Loucy (cell line): Measurements from ENCODE around the gene COL5A1.

Source experiments
- H2AFZ ChIP-seq: fragments of 200-600 bp; sonication (generic); 2 replicates; pipeline ENCODE4 v1.6.0; 2016; ENCODE audit warnings: antibody characterized with exemption, mild to moderate bottlenecking, low read length, moderate library complexity
- H3F3A ChIP-seq: fragments of 200-600 bp; 2 replicates; pipeline ENCODE4 v1.6.0; 2016; ENCODE audit warnings: antibody characterized with exemption, low read depth, mild to moderate bottlenecking
- H3K27me3 ChIP-seq: fragments of 200-600 bp; sonication (generic); 2 replicates; pipeline ENCODE4 v1.6.1; 2014; ENCODE audit warnings: low read length, mild to moderate bottlenecking; ENCODE audit not compliant: insufficient read depth, poor library complexity, severe bottlenecking
- H3K36me3 ChIP-seq: fragments of 200-600 bp; sonication (generic); 2 replicates; pipeline ENCODE4 v1.6.1; 2016; ENCODE audit warnings: low read length; ENCODE audit not compliant: insufficient read depth
- H3K4me1 ChIP-seq: fragments of 200-600 bp; sonication (generic); 2 replicates; pipeline ENCODE4 v1.5.1; 2014; ENCODE audit warnings: low read length, mild to moderate bottlenecking; ENCODE audit not compliant: insufficient read depth, poor library complexity, severe bottlenecking
- H3K4me2 ChIP-seq: fragments of 200-600 bp; sonication (generic); 2 replicates; pipeline ENCODE4 v1.6.0; 2014; ENCODE audit warnings: antibody characterized with exemption, low read length, low read depth, mild to moderate bottlenecking; ENCODE audit not compliant: poor library complexity, severe bottlenecking
- H3K4me3 ChIP-seq: fragments of 200-600 bp; sonication (generic); 2 replicates; pipeline ENCODE4 v1.5.1; 2014; ENCODE audit warnings: low read length, mild to moderate bottlenecking, mixed read lengths; ENCODE audit not compliant: poor library complexity, severe bottlenecking
- H3K79me2 ChIP-seq: fragments of 200-600 bp; sonication (generic); 2 replicates; pipeline ENCODE4 v1.6.1; 2014; ENCODE audit warnings: low read length; ENCODE audit not compliant: insufficient read depth
- H3K9ac ChIP-seq: fragments of 200-600 bp; sonication (generic); 2 replicates; pipeline ENCODE4 v1.6.0; 2014; ENCODE audit warnings: mild to moderate bottlenecking, low read depth, low read length, moderate library complexity; ENCODE audit not compliant: poor library complexity, severe bottlenecking
- H3K9me2 ChIP-seq: fragments of 200-600 bp; sonication (generic); replicated peaks from 2 replicates; pipeline ENCODE4 v1.6.1; 2016; ENCODE audit warnings: low read depth, low read length, mixed read lengths
- H3K9me3 ChIP-seq: fragments of 200-600 bp; sonication (generic); 2 replicates; pipeline ENCODE4 v1.6.1; 2014; ENCODE audit warnings: mild to moderate bottlenecking, antibody characterized with exemption, low read length, low read depth; ENCODE audit not compliant: insufficient read depth
- H4K20me1 ChIP-seq: fragments of 200-600 bp; sonication (generic); 2 replicates; pipeline ENCODE4 v1.6.0; 2014; ENCODE audit warnings: antibody characterized with exemption, low read length, mild to moderate bottlenecking; ENCODE audit not compliant: insufficient read depth, poor library complexity, severe bottlenecking
- EZH2phosphoT487 ChIP-seq: fragments of 200-600 bp; IDR thresholded peaks from 2 replicates; pipeline ENCODE4 v1.6.1; 2018; ENCODE audit warnings: antibody characterized with exemption, mild to moderate bottlenecking, moderate library complexity, borderline replicate concordance
- TF ChIP-seq, protein P1 (sequence below): fragments of 200-600 bp; sonication (generic); conservative IDR thresholded peaks from 2 replicates; pipeline ENCODE4 v1.5.1; 2014; ENCODE audit warnings: mild to moderate bottlenecking, antibody characterized with exemption, low read length

COL5A1 gene

GRCh38 chr9:134723037-134723436 is 81.4 kb downstream of the COL5A1 start:
- no peak for TF ChIP-seq EZH2phosphoT487
- TF ChIP-seq, protein P1, sequence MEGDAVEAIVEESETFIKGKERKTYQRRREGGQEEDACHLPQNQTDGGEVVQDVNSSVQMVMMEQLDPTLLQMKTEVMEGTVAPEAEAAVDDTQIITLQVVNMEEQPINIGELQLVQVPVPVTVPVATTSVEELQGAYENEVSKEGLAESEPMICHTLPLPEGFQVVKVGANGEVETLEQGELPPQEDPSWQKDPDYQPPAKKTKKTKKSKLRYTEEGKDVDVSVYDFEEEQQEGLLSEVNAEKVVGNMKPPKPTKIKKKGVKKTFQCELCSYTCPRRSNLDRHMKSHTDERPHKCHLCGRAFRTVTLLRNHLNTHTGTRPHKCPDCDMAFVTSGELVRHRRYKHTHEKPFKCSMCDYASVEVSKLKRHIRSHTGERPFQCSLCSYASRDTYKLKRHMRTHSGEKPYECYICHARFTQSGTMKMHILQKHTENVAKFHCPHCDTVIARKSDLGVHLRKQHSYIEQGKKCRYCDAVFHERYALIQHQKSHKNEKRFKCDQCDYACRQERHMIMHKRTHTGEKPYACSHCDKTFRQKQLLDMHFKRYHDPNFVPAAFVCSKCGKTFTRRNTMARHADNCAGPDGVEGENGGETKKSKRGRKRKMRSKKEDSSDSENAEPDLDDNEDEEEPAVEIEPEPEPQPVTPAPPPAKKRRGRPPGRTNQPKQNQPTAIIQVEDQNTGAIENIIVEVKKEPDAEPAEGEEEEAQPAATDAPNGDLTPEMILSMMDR: no peak

DNA sequence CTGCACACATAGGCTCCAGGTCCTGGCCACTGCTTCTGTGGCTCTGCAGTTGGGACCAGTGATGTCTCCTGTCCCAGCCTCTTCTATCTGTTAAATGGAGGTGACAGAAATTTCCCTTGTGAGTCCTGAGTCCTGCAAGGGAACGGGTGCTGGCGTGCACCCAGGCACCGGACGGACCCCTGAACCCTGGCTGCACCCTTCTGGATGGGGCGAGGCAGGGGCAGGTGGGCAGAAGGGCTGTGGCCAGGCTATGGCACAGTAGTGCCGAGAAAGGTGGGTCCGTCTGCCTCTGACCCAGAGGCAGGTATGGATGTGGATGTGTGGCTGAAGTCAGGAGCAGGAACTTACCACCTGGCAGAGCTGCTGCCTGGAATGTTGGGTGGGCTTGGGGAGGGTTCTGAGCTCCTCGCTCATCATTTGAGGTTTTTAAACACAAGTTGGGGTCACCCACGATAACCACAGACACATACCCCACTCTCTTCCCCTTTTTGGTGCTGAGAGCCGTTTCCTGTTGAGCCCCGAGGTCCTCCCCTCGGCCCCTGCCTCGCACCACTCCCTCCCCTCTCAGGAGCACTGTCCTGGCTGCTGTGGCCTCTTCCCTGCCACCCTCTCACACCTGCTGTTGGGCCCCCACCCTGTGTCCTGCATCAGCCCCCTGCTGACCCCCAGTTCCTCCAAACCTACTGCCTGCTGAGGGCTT is 82.0 kb downstream of the COL5A1 start:
- no peaks in the 10 kb centered on the region for H3K79me2 ChIP-seq
- H3K9ac ChIP-seq: no peak overlapping the region
- peak overlapping the region; percentile 30 for H3K4me2 ChIP-seq
- no peaks in the 10 kb centered on the region for H4K20me1 ChIP-seq
- TF ChIP-seq EZH2phosphoT487: no peak
- TF ChIP-seq, protein P1: no peak
- H3K4me1 ChIP-seq: peaks cover 40% of the 10 kb centered on the region
- H3K36me3 ChIP-seq: no peaks in the 10 kb centered on the region
- no peaks in the 10 kb centered on the region for H3K27me3 ChIP-seq
- H2AFZ ChIP-seq: no peak overlapping the region
- H3F3A ChIP-seq: no peaks in the 10 kb centered on the region
- no peaks in the 10 kb centered on the region for H3K9me3 ChIP-seq
- H3K4me3 ChIP-seq: no peak overlapping the region
- no peaks in the 10 kb centered on the region for H3K9me2 ChIP-seq

More at GRCh38 chr9:134723037-134723436, 81.4 kb downstream of the COL5A1 start:
- Histone ChIP-seq H3K4me1 (peaks cover 40% of the 10 kb centered on the region), H3K9ac (no peak overlapping the region), H3K27me3 (no peaks in the 10 kb centered on the region), H3F3A (no peaks in the 10 kb centered on the region), H3K9me2 (no peaks in the 10 kb centered on the region), H3K79me2 (no peaks in the 10 kb centered on the region), H4K20me1 (no peaks in the 10 kb centered on the region), H3K4me2 (no peak overlapping the region), H3K36me3 (no peaks in the 10 kb centered on the region), H2AFZ (no peak overlapping the region), H3K9me3 (no peaks in the 10 kb centered on the region), H3K4me3 (no peak overlapping the region)

DNA sequence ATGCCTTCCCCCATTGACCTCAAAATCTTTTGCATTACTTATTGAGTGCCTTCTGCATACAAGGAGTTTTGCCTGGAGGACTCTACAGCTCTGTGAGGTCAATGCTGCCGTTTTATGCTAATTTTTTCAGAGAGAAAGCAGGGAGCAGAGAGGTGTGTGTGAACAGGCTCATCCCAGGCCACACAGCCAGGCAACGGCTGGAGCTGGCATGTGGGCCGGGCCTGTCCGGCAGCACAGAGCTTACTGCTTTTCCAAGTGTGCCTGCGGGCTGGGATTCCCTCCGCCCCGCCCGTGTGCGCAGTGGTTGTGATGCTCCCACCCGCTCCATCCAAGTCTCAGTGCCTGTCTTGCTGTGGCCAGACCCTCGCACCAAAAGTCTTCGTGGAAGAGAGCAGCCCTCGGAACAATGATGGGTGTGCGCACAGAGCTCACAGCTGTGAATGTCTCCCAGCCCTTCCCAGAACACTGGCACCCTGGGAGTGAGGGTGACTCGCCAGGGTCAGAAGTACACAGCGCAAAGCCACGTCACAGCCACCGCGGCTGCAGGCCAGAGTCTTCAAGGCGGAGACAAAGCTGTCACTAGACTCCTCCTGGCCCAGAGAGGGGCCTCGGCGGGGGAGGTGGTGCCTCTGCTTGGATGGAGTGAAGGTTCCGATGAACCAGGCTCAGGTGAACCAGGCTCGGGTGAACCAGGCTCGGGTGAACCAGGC is 82.8 kb downstream of the COL5A1 start:
- Histone ChIP-seq H3K4me1 (peaks cover 40% of the 10 kb centered on the region), H3K4me3 (no peak overlapping the region), H3K27me3 (no peaks in the 10 kb centered on the region), H3K9ac (no peak overlapping the region), H2AFZ (no peak overlapping the region), H3F3A (no peaks in the 10 kb centered on the region), H4K20me1 (no peaks in the 10 kb centered on the region), H3K36me3 (no peaks in the 10 kb centered on the region), H3K4me2 (peak overlapping the region; percentile 30), H3K79me2 (no peaks in the 10 kb centered on the region), H3K9me3 (no peaks in the 10 kb centered on the region), H3K9me2 (no peaks in the 10 kb centered on the region)
- TF ChIP-seq, protein P1: no peak
- TF ChIP-seq EZH2phosphoT487: no peak
